Endothelial cell of umbilical vein (primary cell): ENCODE data around the gene C2. TPM values are rescaled to one million over a fixed set of nuclear protein-coding genes. Genes with fewer than 3 reads are reported as not detected.

ENCODE experiments used
- BruUV-seq: library from RNA; stranded (reverse); fragments of 400-500 nt; replicated peaks from 2 replicates; lab custom pipeline; 2021; lab: Mats Ljungman, UMichigan
- CTCF ChIA-PET: fragments of 300-600, 350-600 bp; sonication (Branson Sonifier 250); formaldehyde crosslinking; loops from one replicate; lab custom pipeline; 2021; ENCODE audit warnings: antibody characterized with exemption, inconsistent platforms; lab: Charles Lee
- POLR2A ChIA-PET: fragments of 300-600, 350-600 bp; sonication (Branson Sonifier 250); formaldehyde crosslinking; loops from one replicate; lab custom pipeline; 2021; ENCODE audit warnings: antibody characterized with exemption, inconsistent platforms; lab: Charles Lee
- DNase-seq: peaks from one replicate; pipeline ENCODE4 v3.0.0-alpha.2; 2011; ENCODE audit warnings: low read depth, low spot score
- FAIRE-seq: peaks from 2 replicates; lab custom pipeline; 2011; peaks lifted over from hg19 to GRCh38; lab: Jason Lieb, UNC
- H2AFZ ChIP-seq: 2 replicates; pipeline ENCODE4 v1.6.0; 2012; ENCODE audit warnings: low read depth, low read length, control low read depth, inconsistent platforms
- H3K27ac ChIP-seq: 2 replicates; pipeline ENCODE4 v1.5.1; 2011; ENCODE audit warnings: low read depth, mild to moderate bottlenecking, control low read depth, low read length, moderate library complexity; ENCODE audit not compliant: insufficient read depth
- H3K27me3 ChIP-seq, 2 experiments: 2 replicates each; pipeline versions ENCODE4 v1.6.0 to v1.6.1; 2011; ENCODE audit warnings: low read length in 2 of 2, mixed read lengths in 1 of 2; ENCODE audit not compliant: control insufficient read depth in 2 of 2, insufficient read depth in 2 of 2
- H3K36me3 ChIP-seq, 2 experiments: 2 replicates in 1 of 2; 3 replicates in 1 of 2; pipeline ENCODE4 v1.5.1; 2011; ENCODE audit warnings: low read length in 2 of 2, mild to moderate bottlenecking in 1 of 2, moderate library complexity in 1 of 2; ENCODE audit not compliant: control insufficient read depth in 2 of 2, insufficient read depth in 2 of 2; ENCODE audit errors: extremely low read depth in 1 of 2
- H3K4me1 ChIP-seq: 3 replicates; pipeline ENCODE4 v1.5.1; 2011; ENCODE audit warnings: mild to moderate bottlenecking, low read length; ENCODE audit not compliant: control insufficient read depth, insufficient read depth; ENCODE audit errors: extremely low read depth
- H3K4me2 ChIP-seq: 2 replicates; pipeline ENCODE4 v1.6.1; 2011; ENCODE audit warnings: low read length, control low read depth, mixed read lengths; ENCODE audit not compliant: insufficient read depth
- H3K4me3 ChIP-seq, 3 experiments: fragments of 200-600 bp in 1 of 3; sonication (generic), shearing (Covaris generic) in 1 of 3; replicated peaks in 1 of 3; 2 replicates each; pipeline ENCODE4 v1.5.1; 2011 to 2016; ENCODE audit warnings: control low read depth in 3 of 3, low read length in 3 of 3, mild to moderate bottlenecking in 2 of 3, inconsistent platforms in 1 of 3, low read depth in 1 of 3, moderate library complexity in 1 of 3; ENCODE audit not compliant: insufficient read depth in 1 of 3
- H3K79me2 ChIP-seq: 2 replicates; pipeline ENCODE4 v1.6.0; 2012; ENCODE audit warnings: low read length, inconsistent platforms; ENCODE audit not compliant: control insufficient read depth, insufficient read depth
- H3K9ac ChIP-seq: replicated peaks from 2 replicates; pipeline ENCODE3; 2011; ENCODE audit warnings: low read length, control low read depth; ENCODE audit not compliant: insufficient read depth; ENCODE audit errors: extremely low read depth
- H3K9me1 ChIP-seq: replicated peaks from 3 replicates; pipeline ENCODE4 v1.6.0; 2011; ENCODE audit warnings: mild to moderate bottlenecking, low read length; ENCODE audit not compliant: control insufficient read depth, insufficient read depth; ENCODE audit errors: extremely low read depth
- H3K9me3 ChIP-seq: replicated peaks from 2 replicates; pipeline ENCODE4 v1.5.1; 2012; ENCODE audit warnings: low read length, inconsistent platforms; ENCODE audit not compliant: control insufficient read depth, insufficient read depth
- H4K20me1 ChIP-seq: replicated peaks from 2 replicates; pipeline ENCODE3; 2011; ENCODE audit warnings: mild to moderate bottlenecking, low read length; ENCODE audit not compliant: control insufficient read depth, insufficient read depth; ENCODE audit errors: extremely low read depth
- EZH2 ChIP-seq: IDR thresholded peaks from 2 replicates; pipeline ENCODE4 v1.6.1; 2012; ENCODE audit warnings: borderline replicate concordance, low read depth, mild to moderate bottlenecking, moderate library complexity, low read length, inconsistent platforms; ENCODE audit not compliant: severe bottlenecking
- FOS ChIP-seq: IDR thresholded peaks from 2 replicates; pipeline ENCODE4 v1.6.1; 2011; ENCODE audit warnings: mild to moderate bottlenecking, low read length, moderate library complexity, borderline replicate concordance; ENCODE audit not compliant: insufficient read depth
- GATA2 ChIP-seq: IDR thresholded peaks from 2 replicates; pipeline ENCODE4 v1.7.0; 2011; ENCODE audit warnings: low read depth, mild to moderate bottlenecking, moderate library complexity, mixed read lengths, low read length; ENCODE audit not compliant: insufficient read length, insufficient read depth
- JUN ChIP-seq: IDR thresholded peaks from 2 replicates; pipeline ENCODE4 v1.6.1; 2011; ENCODE audit warnings: borderline replicate concordance, low read depth; ENCODE audit not compliant: insufficient read length, insufficient read depth
- MYC ChIP-seq: IDR thresholded peaks from one replicate; pipeline ENCODE4 v1.6.1; 2011; ENCODE audit warnings: mild to moderate bottlenecking, low read depth, low read length
- POLR2A ChIP-seq: IDR thresholded peaks from 2 replicates; pipeline ENCODE4 v1.6.1; 2012; ENCODE audit warnings: low read depth, mild to moderate bottlenecking, control low read depth, low read length
- POLR2AphosphoS5 ChIP-seq: IDR thresholded peaks from 2 replicates; pipeline ENCODE4 v1.6.1; 2012; ENCODE audit warnings: low read depth, mild to moderate bottlenecking, control low read depth, low read length, moderate library complexity; ENCODE audit not compliant: insufficient read depth
- dilution Hi-C: fragments of 300-500 bp; cut with MboI; formaldehyde crosslinking; loops from one replicate; pipeline ENCODE4 v1.15.0; 2019; ENCODE audit warnings: low sequenced_read_pairs; ENCODE audit not compliant: extremely low pct_ligation_motif_present
- intact Hi-C: fragments of 100-400 bp; cut with micrococcal nuclease; formaldehyde crosslinking; loops from one replicate; pipeline ENCODE4 v1.10.0; 2022
- polyA plus RNA-seq, 4 experiments: library from polyadenylated mRNA; depleted of rRNA in 3 of 4; stranded (reverse) in 3 of 4; unstranded in 1 of 4; fragments of >200 nt; gene quantifications; 2 replicates each; pipeline versions ENCODE4 v1.2.1 to v1.2.3, GENCODE V29; 2011 to 2012; ENCODE audit warnings: missing spikeins in 1 of 4
- total RNA-seq: library from RNA; stranded (reverse); gene quantifications from 2 replicates; pipeline ENCODE4 v1.2.3, GENCODE V29; 2021
- TF ChIP-seq, protein P1 (sequence below): IDR thresholded peaks from 2 replicates; pipeline ENCODE4 v1.6.1; 2011; ENCODE audit not compliant: insufficient read depth, insufficient read length
- TF ChIP-seq, protein P2 (sequence below), 2 donors: IDR thresholded peaks; 1 replicate in 1 of 2; 2 replicates in 1 of 2; pipeline ENCODE4 v1.5.1; 2011; ENCODE audit warnings: low read length in 2 of 2, mild to moderate bottlenecking in 2 of 2, moderate library complexity in 2 of 2, control low read depth in 1 of 2, inconsistent platforms in 1 of 2, low read depth in 1 of 2; ENCODE audit not compliant: insufficient read depth in 1 of 2; ENCODE audit errors: extremely low read depth in 1 of 2

C2 gene
- total and polyA plus RNA-seq, 2 donors (not counting 3 experiments of a cell fraction or from before 2014, with no cell fraction given), result 0.60 TPM; not detected in 1

DNA sequence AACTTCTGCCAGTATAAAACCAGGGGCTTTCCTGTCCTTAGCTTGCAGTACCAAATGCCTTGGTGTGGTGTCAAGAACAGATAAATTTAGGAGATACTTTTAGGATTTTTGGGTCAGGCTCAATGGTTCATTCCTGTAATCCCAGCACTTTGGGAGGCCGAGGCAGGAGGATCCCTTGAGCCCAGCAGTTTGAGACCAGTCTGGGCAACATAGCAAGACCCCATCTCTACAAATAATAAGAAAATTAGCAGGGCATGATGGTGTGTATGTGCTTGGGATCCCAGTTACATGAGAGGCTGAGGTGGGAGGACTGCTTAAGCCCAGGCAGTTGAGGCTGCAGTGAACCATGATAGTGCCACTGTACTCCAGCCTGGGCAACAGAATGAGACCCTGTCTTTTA, 22.5 kb upstream of the C2 start:
- FAIRE-seq (no peak), DNase-seq (no peak)
- Histone ChIP-seq H4K20me1 (no peaks in the 10 kb centered on the region), H3K4me1 (no peaks in the 10 kb centered on the region), H3K4me3 (no peak overlapping the region), H3K36me3 (no peaks in the 10 kb centered on the region), H3K9me1 (no peaks in the 10 kb centered on the region), H2AFZ (no peak overlapping the region), H3K9me3 (no peaks in the 10 kb centered on the region), H3K4me2 (no peak overlapping the region), H3K9ac (no peak overlapping the region), H3K27ac (no peak overlapping the region), H3K79me2 (no peaks in the 10 kb centered on the region), H3K27me3 (peaks cover 5 to 12% of the 10 kb centered on the region in 2 experiments)
- ChIA-PET POLR2A (no interaction called here), CTCF (interaction anchor here (1.5 kb wide), 1 partner anchor 47 kb away, joined by 5 read pairs; no protein-coding TSS in a partner anchor)
- intact Hi-C loops (no loop called here), dilution Hi-C loops (no loop called here)
- TF ChIP-seq POLR2A (no peak), FOS (no peak), EZH2 (no peak), MYC (no peak), POLR2AphosphoS5 (no peak), GATA2 (no peak), JUN (no peak)
- TF ChIP-seq, protein P1, sequence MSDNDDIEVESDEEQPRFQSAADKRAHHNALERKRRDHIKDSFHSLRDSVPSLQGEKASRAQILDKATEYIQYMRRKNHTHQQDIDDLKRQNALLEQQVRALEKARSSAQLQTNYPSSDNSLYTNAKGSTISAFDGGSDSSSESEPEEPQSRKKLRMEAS, result no peak
- TF ChIP-seq, protein P2, sequence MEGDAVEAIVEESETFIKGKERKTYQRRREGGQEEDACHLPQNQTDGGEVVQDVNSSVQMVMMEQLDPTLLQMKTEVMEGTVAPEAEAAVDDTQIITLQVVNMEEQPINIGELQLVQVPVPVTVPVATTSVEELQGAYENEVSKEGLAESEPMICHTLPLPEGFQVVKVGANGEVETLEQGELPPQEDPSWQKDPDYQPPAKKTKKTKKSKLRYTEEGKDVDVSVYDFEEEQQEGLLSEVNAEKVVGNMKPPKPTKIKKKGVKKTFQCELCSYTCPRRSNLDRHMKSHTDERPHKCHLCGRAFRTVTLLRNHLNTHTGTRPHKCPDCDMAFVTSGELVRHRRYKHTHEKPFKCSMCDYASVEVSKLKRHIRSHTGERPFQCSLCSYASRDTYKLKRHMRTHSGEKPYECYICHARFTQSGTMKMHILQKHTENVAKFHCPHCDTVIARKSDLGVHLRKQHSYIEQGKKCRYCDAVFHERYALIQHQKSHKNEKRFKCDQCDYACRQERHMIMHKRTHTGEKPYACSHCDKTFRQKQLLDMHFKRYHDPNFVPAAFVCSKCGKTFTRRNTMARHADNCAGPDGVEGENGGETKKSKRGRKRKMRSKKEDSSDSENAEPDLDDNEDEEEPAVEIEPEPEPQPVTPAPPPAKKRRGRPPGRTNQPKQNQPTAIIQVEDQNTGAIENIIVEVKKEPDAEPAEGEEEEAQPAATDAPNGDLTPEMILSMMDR (IDR thresholded peaks at IDR 0.05; ENCODE audit: extremely low read depth in 1 of 2, insufficient read depth in 1 of 2, low read depth in 1 of 2, low read length in 2 of 2), result no peak
- BruUV-seq, result no TSS peak
